ENCODE measurements around the gene EMP2.

DNA sequence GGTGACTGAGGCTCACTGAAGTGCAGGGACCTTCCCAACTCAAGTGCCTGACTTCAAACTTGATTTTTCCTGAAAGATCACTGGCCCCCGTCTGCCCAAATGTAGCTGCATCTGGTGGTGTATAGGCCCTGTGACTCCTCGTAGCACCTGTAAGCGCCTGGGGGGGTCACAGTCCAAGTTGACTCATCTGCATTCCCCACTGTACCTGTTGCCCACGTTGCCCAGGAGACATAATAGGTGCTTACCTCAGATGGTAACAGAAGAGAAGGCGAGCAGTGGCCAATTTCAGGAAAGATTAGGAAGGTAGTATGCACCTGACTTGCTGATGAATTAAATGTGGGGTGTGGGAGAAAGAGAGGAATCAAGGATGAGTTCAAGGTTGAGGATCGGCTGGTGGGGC lies 44.1 kb upstream of the EMP2 start:
- TF ChIP-seq, protein P1, sequence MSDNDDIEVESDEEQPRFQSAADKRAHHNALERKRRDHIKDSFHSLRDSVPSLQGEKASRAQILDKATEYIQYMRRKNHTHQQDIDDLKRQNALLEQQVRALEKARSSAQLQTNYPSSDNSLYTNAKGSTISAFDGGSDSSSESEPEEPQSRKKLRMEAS (IDR thresholded peaks at IDR 0.05), result no peak
- TF ChIP-seq POLR2A (IDR thresholded peaks at IDR 0.05; ENCODE audit: low read length) (no peak), MAFK (IDR thresholded peaks at IDR 0.05; ENCODE audit: partially characterized antibody) (no peak)

Measured in A549 (cell line).